Endodermal cell (in vitro differentiated cells): ENCODE measurements around the gene SLIT3. TPM values are rescaled to one million over a fixed set of nuclear protein-coding genes. Genes with fewer than 3 reads are reported as not detected.

ENCODE experiments used
- DNase-seq: peaks from one replicate; pipeline ENCODE4 v3.0.0-alpha.2; 2017
- H3K27ac ChIP-seq: 2 replicates; pipeline ENCODE4 v1.5.1; 2013; ENCODE audit warnings: mild to moderate bottlenecking, low read depth, low read length, moderate library complexity
- H3K27me3 ChIP-seq: 2 replicates; pipeline ENCODE4 v1.6.1; 2013; ENCODE audit warnings: mild to moderate bottlenecking, low read length, moderate library complexity; ENCODE audit not compliant: insufficient read depth, control insufficient read depth, poor library complexity, severe bottlenecking
- H3K36me3 ChIP-seq: 2 replicates; pipeline ENCODE4 v1.7.0; 2013; ENCODE audit warnings: mild to moderate bottlenecking, low read length, moderate library complexity; ENCODE audit not compliant: control insufficient read depth, insufficient read depth
- H3K4me1 ChIP-seq: one replicate; pipeline ENCODE4 v1.7.0; 2013; ENCODE audit warnings: low read length; ENCODE audit not compliant: control insufficient read depth, insufficient read depth
- H3K4me3 ChIP-seq: 2 replicates; pipeline ENCODE4 v1.5.1; 2013; ENCODE audit warnings: mild to moderate bottlenecking, low read length, moderate library complexity
- H3K9ac ChIP-seq: 2 replicates; pipeline ENCODE4 v1.6.1; 2013; ENCODE audit warnings: mild to moderate bottlenecking, low read length, moderate library complexity; ENCODE audit not compliant: poor library complexity, severe bottlenecking; ENCODE audit errors: extremely low read depth
- H3K9me3 ChIP-seq: 2 replicates; pipeline ENCODE4 v1.6.1; 2013; ENCODE audit warnings: mild to moderate bottlenecking, low read length, moderate library complexity; ENCODE audit not compliant: control insufficient read depth
- H3K27ac Mint-ChIP-seq: 2 replicates; pipeline ENCODE4 v1.8.0; 2020; ENCODE audit warnings: mixed read lengths
- H3K27me3 Mint-ChIP-seq: 2 replicates; pipeline ENCODE4 v1.8.0; 2021; ENCODE audit warnings: mild to moderate bottlenecking, mixed read lengths; ENCODE audit not compliant: insufficient read depth
- H3K36me3 Mint-ChIP-seq: 2 replicates; pipeline ENCODE4 v1.8.0; 2020; ENCODE audit warnings: low read depth, mixed read lengths
- H3K4me1 Mint-ChIP-seq: 2 replicates; pipeline ENCODE4 v1.8.0; 2020; ENCODE audit warnings: mixed read lengths
- H3K4me3 Mint-ChIP-seq: 2 replicates; pipeline ENCODE4 v1.8.0; 2020; ENCODE audit warnings: mild to moderate bottlenecking, moderate library complexity, mixed read lengths
- H3K9me3 Mint-ChIP-seq: 2 replicates; pipeline ENCODE4 v1.8.0; 2020; ENCODE audit warnings: mild to moderate bottlenecking, mixed read lengths
- WGBS, 2 experiments: methylation state at CpG; one replicate each; pipeline versions ENCODE4 v1.1.5 to v1.1.7; 2013; ENCODE audit warnings: missing lambda C conversion rate in 2 of 2, mixed read lengths in 1 of 2; ENCODE audit not compliant: insufficient coverage in 1 of 2, insufficient read length in 1 of 2; 5-methylcytosine and 5-hydroxymethylcytosine counted together
- total RNA-seq, 2 donors: library from RNA; stranded (reverse); fragmentation: NEBNext Ultra II Directional in 1 of 2; extraction: Animal tissue kit (Norgen Biotek cat#: 25700) in 1 of 2; gene quantifications; 2 replicates in 1 of 2; 3 replicates in 1 of 2; pipeline ENCODE4 v1.2.1, GENCODE V29; 2021
- TF ChIP-seq, protein P1 (sequence below): fragments of 200-600 bp; sonication (generic); conservative IDR thresholded peaks from 2 replicates; pipeline ENCODE4 v1.5.0; 2021; ENCODE audit warnings: antibody characterized with exemption, mild to moderate bottlenecking

Gene SLIT3
- total RNA-seq, 2 donors from 2014 or later = 2.5 to 3.4 TPM

DNA sequence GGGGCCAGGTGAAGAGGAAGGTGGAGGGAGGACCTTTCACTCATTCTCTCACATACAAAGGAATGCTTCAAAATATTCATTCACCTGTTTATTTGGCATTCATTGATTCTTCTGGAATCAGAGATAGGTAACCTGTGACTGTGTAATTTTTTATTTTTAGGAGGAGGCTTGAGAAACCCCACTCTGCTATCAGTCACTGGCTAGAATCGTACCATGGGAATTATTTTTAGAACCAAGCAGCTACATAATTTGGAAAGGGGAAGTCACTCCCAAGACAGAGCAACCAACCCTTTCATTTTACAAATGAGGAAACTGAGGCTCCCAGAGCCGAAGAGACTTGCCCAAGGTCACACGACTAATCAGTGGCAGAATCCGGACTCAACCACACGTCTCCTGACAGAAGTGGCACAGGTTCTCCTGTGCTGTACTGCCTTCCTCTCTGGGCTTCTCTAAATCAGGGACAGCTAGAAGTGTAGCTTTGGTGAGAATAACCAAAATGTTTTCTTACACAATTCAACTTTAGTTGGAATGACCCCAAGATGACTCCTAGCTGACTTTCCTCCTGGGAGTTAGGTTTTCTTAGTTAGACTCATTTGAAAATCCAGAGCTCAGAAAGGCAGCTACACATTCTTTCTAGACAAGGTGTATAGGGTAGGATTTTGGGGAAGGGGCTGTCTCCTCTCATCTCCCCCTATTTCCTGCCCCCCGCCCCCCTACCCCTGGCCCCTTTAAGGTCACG is 457.5 kb downstream of the SLIT3 start:
- Mint-ChIP-seq H3K9me3 (no peaks in the 10 kb centered on the region), H3K36me3 (no peaks in the 10 kb centered on the region), H3K4me1 (peaks cover 21% of the 10 kb centered on the region), H3K27me3 (peaks cover 67% of the 10 kb centered on the region), H3K27ac (no peak overlapping the region), H3K4me3 (no peak overlapping the region)
- no peaks in the 10 kb centered on the region for H3K9me3 ChIP-seq
- H3K27me3 ChIP-seq = peaks cover 88% of the 10 kb centered on the region
- no peaks in the 10 kb centered on the region for H3K36me3 ChIP-seq
- no peaks in the 10 kb centered on the region for H3K4me1 ChIP-seq
- H3K27ac ChIP-seq = no peak overlapping the region
- no peak overlapping the region for H3K9ac ChIP-seq
- no peak for DNase-seq
- no peak overlapping the region for H3K4me3 ChIP-seq
- WGBS, 2 experiments = 94 to 100% methylated on average over 4 to 7 of the region's 7 CpGs
- TF ChIP-seq, protein P1, sequence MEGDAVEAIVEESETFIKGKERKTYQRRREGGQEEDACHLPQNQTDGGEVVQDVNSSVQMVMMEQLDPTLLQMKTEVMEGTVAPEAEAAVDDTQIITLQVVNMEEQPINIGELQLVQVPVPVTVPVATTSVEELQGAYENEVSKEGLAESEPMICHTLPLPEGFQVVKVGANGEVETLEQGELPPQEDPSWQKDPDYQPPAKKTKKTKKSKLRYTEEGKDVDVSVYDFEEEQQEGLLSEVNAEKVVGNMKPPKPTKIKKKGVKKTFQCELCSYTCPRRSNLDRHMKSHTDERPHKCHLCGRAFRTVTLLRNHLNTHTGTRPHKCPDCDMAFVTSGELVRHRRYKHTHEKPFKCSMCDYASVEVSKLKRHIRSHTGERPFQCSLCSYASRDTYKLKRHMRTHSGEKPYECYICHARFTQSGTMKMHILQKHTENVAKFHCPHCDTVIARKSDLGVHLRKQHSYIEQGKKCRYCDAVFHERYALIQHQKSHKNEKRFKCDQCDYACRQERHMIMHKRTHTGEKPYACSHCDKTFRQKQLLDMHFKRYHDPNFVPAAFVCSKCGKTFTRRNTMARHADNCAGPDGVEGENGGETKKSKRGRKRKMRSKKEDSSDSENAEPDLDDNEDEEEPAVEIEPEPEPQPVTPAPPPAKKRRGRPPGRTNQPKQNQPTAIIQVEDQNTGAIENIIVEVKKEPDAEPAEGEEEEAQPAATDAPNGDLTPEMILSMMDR = no peak

GRCh38 chr5:168842571-168843205 is 458.3 kb downstream of the SLIT3 start:
- WGBS, 2 experiments = 81 to 100% methylated on average over 4 to 9 of the region's 9 CpGs
- Histone ChIP-seq H3K4me3 (no peak overlapping the region), H3K27ac (no peak overlapping the region), H3K9ac (no peak overlapping the region), H3K9me3 (no peaks in the 10 kb centered on the region), H3K4me1 (no peaks in the 10 kb centered on the region), H3K36me3 (no peaks in the 10 kb centered on the region), H3K27me3 (peaks cover 92% of the 10 kb centered on the region)
- TF ChIP-seq, protein P1 = no peak
- DNase-seq = no peak
- Mint-ChIP-seq H3K4me3 (no peak overlapping the region), H3K4me1 (peaks cover 14% of the 10 kb centered on the region), H3K9me3 (no peaks in the 10 kb centered on the region), H3K27ac (no peak overlapping the region), H3K36me3 (no peaks in the 10 kb centered on the region), H3K27me3 (peaks cover 72% of the 10 kb centered on the region)

GRCh38 chr5:168837852-168838251 is 463.1 kb downstream of the SLIT3 start:
- H3K4me3 ChIP-seq = no peak overlapping the region
- H3K36me3 Mint-ChIP-seq = no peaks in the 10 kb centered on the region

More at GRCh38 chr5:168837852-168838251, 463.1 kb downstream of the SLIT3 start:
- Mint-ChIP-seq H3K27me3 (peaks cover 68% of the 10 kb centered on the region), H3K4me3 (no peak overlapping the region), H3K9me3 (no peaks in the 10 kb centered on the region), H3K4me1 (peaks cover 19% of the 10 kb centered on the region), H3K27ac (no peak overlapping the region)
- Histone ChIP-seq H3K27ac (no peak overlapping the region), H3K9ac (no peak overlapping the region), H3K9me3 (no peaks in the 10 kb centered on the region), H3K27me3 (peaks cover 54% of the 10 kb centered on the region), H3K36me3 (no peaks in the 10 kb centered on the region), H3K4me1 (peaks cover 13% of the 10 kb centered on the region)
- no peak for DNase-seq
- 50 to 59% methylated on average over 2 to 3 of the region's 3 CpGs for WGBS, 2 experiments
- TF ChIP-seq, protein P1 = no peak
